Measurements from ENCODE around the gene ZC2HC1C. TPM values are rescaled to one million over a fixed set of nuclear protein-coding genes. Genes with fewer than 3 reads are reported as not detected.

The ZC2HC1C gene
- total RNA-seq, 6 experiments from 2014 or later, result 0.43 to 1.4 (median 1.1) TPM

GRCh38 chr14:75084513-75084912, 15.1 kb downstream of the ZC2HC1C start:
- H3K36me3 Mint-ChIP-seq (ENCODE audit: low read depth), result peaks cover 16% of the 10 kb centered on the region

GRCh38 chr14:75088153-75088552, 18.7 kb downstream of the ZC2HC1C start:
- no peak overlapping the region for H3K4me3 Mint-ChIP-seq
- TF ChIP-seq CTCF (IDR thresholded peaks at IDR 0.05), result no peak
- no peaks in the 10 kb centered on the region for H3K9me3 Mint-ChIP-seq
- no peak for DNase-seq
- no peak overlapping the region for H3K27ac Mint-ChIP-seq
- H3K36me3 Mint-ChIP-seq (ENCODE audit: low read depth), result peaks cover 15% of the 10 kb centered on the region
- H3K4me1 Mint-ChIP-seq (ENCODE audit: low read depth), result peaks cover 18% of the 10 kb centered on the region
- H3K27me3 Mint-ChIP-seq (ENCODE audit: insufficient read depth), result no peaks in the 10 kb centered on the region

More at GRCh38 chr14:75084513-75084912, 15.1 kb downstream of the ZC2HC1C start:
- DNase-seq, result no peak
- TF ChIP-seq CTCF (IDR thresholded peaks at IDR 0.05), result peak; percentile 43
- Mint-ChIP-seq H3K27me3 (ENCODE audit: insufficient read depth) (no peaks in the 10 kb centered on the region), H3K4me1 (ENCODE audit: low read depth) (0 out of 2 replicates have a peak, but pooled peaks cover 4% of the 10 kb centered on the region), H3K4me3 (no peak overlapping the region), H3K27ac (no peak overlapping the region), H3K9me3 (no peaks in the 10 kb centered on the region)

- DNase-seq, result peak; percentile 52
- H3K4me1 Mint-ChIP-seq (ENCODE audit: low read depth), result peaks cover 18% of the 10 kb centered on the region
- TF ChIP-seq CTCF (IDR thresholded peaks at IDR 0.05), result peak; percentile 91
- no peaks in the 10 kb centered on the region for H3K9me3 Mint-ChIP-seq
- no peaks in the 10 kb centered on the region for H3K27me3 Mint-ChIP-seq (ENCODE audit: insufficient read depth)
- no peak overlapping the region for H3K27ac Mint-ChIP-seq
- H3K36me3 Mint-ChIP-seq (ENCODE audit: low read depth), result peaks cover 11% of the 10 kb centered on the region
- H3K4me3 Mint-ChIP-seq, result no peak overlapping the region
These were observed 19.3 kb downstream of the ZC2HC1C start for GRCh38 chr14:75088566-75089373.

GRCh38 chr14:75090353-75090752, 20.9 kb downstream of the ZC2HC1C start:
- no peak overlapping the region for H3K4me3 Mint-ChIP-seq
- no peak for DNase-seq
- no peaks in the 10 kb centered on the region for H3K27me3 Mint-ChIP-seq (ENCODE audit: insufficient read depth)
- H3K9me3 Mint-ChIP-seq, result no peaks in the 10 kb centered on the region
- H3K27ac Mint-ChIP-seq, result peak overlapping the region; percentile 63; the same call in 1 of the 2 replicates
- TF ChIP-seq CTCF (IDR thresholded peaks at IDR 0.05), result no peak
- H3K36me3 Mint-ChIP-seq (ENCODE audit: low read depth), result peaks cover 8% of the 10 kb centered on the region; the same call in 1 of the 2 replicates
- H3K4me1 Mint-ChIP-seq (ENCODE audit: low read depth), result peaks cover 18% of the 10 kb centered on the region

- Mint-ChIP-seq H3K4me3 (no peak overlapping the region), H3K9me3 (no peaks in the 10 kb centered on the region), H3K27ac (no peak overlapping the region), H3K27me3 (ENCODE audit: insufficient read depth) (no peaks in the 10 kb centered on the region), H3K36me3 (ENCODE audit: low read depth) (peaks cover 8% of the 10 kb centered on the region; the same call in 1 of the 2 replicates), H3K4me1 (ENCODE audit: low read depth) (peaks cover 18% of the 10 kb centered on the region)
- no peak for DNase-seq
- TF ChIP-seq CTCF (IDR thresholded peaks at IDR 0.05), result no peak
These were observed 21.8 kb downstream of the ZC2HC1C start for GRCh38 chr14:75091251-75091650.
